Caco-2 (cell line): ENCODE measurements around the gene SLC15A2. TPM values are rescaled to one million over a fixed set of nuclear protein-coding genes. Genes with fewer than 3 reads are reported as not detected.

ENCODE experiments used
- BruUV-seq: library from RNA; stranded (reverse); fragments of 400-500 nt; replicated peaks from 2 replicates; lab custom pipeline; 2021; lab: Mats Ljungman, UMichigan
- CTCF ChIA-PET: fragments of 300-600 bp; sonication (Branson Sonifier 250); formaldehyde crosslinking; loops from one replicate; lab custom pipeline; 2022; ENCODE audit warnings: antibody characterized with exemption; lab: Charles Lee
- POLR2A ChIA-PET: fragments of 300-600 bp; sonication (Branson Sonifier 250); formaldehyde crosslinking; loops from one replicate; lab custom pipeline; 2022; ENCODE audit warnings: antibody characterized with exemption; lab: Charles Lee
- DNase-seq, 2 experiments: peaks; one replicate each; pipeline versions ENCODE4 v3.0.0 to v3.0.0-alpha.2; 2020 to 2022
- H3K27me3 ChIP-seq: replicated peaks from 2 replicates; pipeline ENCODE4 v1.6.0; 2011; ENCODE audit warnings: low read length; ENCODE audit not compliant: control insufficient read depth, insufficient read depth
- H3K36me3 ChIP-seq: 2 replicates; pipeline ENCODE4 v1.5.1; 2011; ENCODE audit warnings: low read length; ENCODE audit not compliant: control insufficient read depth, insufficient read depth
- H3K4me1 ChIP-seq: fragments of 250-450 bp; sonication (Bioruptor Pico); 2 replicates; pipeline ENCODE4 v1.5.1; 2020; ENCODE audit warnings: mild to moderate bottlenecking
- H3K4me3 ChIP-seq: 2 replicates; pipeline ENCODE4 v1.5.1; 2011; ENCODE audit warnings: low read depth, mild to moderate bottlenecking, control low read depth, low read length
- H3K9me3 ChIP-seq: fragments of 250-450 bp; sonication (Bioruptor Pico); 2 replicates; pipeline ENCODE4 v1.5.1; 2020; ENCODE audit warnings: mild to moderate bottlenecking, moderate library complexity
- H3K27ac Mint-ChIP-seq: one replicate; pipeline ENCODE4 v1.8.0; 2022; ENCODE audit warnings: mixed read lengths; ENCODE audit not compliant: unreplicated experiment
- H3K27me3 Mint-ChIP-seq: one replicate; pipeline ENCODE4 v1.8.0; 2022; ENCODE audit warnings: mixed read lengths; ENCODE audit not compliant: insufficient read depth, unreplicated experiment
- H3K36me3 Mint-ChIP-seq: one replicate; pipeline ENCODE4 v1.8.0; 2022; ENCODE audit warnings: mild to moderate bottlenecking, mixed read lengths; ENCODE audit not compliant: insufficient read depth, unreplicated experiment
- H3K4me1 Mint-ChIP-seq: one replicate; pipeline ENCODE4 v1.8.0; 2022; ENCODE audit warnings: low read depth, mixed read lengths; ENCODE audit not compliant: unreplicated experiment
- H3K4me3 Mint-ChIP-seq: one replicate; pipeline ENCODE4 v1.8.0; 2022; ENCODE audit warnings: mild to moderate bottlenecking, moderate library complexity, mixed read lengths; ENCODE audit not compliant: unreplicated experiment
- H3K9me3 Mint-ChIP-seq: one replicate; pipeline ENCODE4 v1.8.0; 2022; ENCODE audit warnings: mixed read lengths; ENCODE audit not compliant: unreplicated experiment
- CTCF ChIP-seq, 2 experiments: fragments of 200-600 bp in 1 of 2; IDR thresholded peaks; 1 replicate in 1 of 2; 2 replicates in 1 of 2; pipeline versions ENCODE4 v1.5.1 to v1.8.0; 2011 to 2022; ENCODE audit warnings: antibody characterized with exemption in 1 of 2, control low read depth in 1 of 2, inconsistent platforms in 1 of 2, low read depth in 1 of 2, low read length in 1 of 2, mild to moderate bottlenecking in 1 of 2, moderate library complexity in 1 of 2; ENCODE audit not compliant: insufficient read depth in 1 of 2, severe bottlenecking in 1 of 2, unreplicated experiment in 1 of 2
- intact Hi-C: fragments of 100-400 bp; cut with micrococcal nuclease; formaldehyde crosslinking; loops from one replicate; pipeline ENCODE4 v1.10.0; 2022; ENCODE audit not compliant: unreplicated experiment
- total RNA-seq: library from RNA; stranded (reverse); gene quantifications from 2 replicates; pipeline ENCODE4 v1.2.3, GENCODE V29; 2022

SLC15A2 gene
- total RNA-seq, 1 experiment from 2014 or later = 4.7 TPM

DNA sequence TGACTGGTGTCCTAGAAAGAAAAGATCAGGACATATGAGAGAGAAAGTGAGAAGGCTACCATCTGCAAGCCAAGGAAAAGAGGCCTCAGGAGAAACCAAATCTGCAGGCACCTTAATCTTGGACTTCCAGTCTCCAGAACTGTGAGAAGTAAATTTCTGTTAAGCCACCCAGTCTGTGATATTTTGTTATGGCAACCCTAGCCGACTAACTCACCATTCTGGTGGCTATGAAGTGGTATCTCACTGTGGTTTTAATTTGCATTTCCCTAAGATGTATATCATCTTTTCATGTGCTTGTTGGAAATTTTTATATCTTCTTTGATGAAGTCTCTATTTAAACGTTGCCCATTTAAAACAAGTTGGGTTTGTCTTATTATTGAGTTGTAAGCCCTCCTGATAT, 87.3 kb downstream of the SLC15A2 start:
- ChIA-PET CTCF (no interaction called here), POLR2A (no interaction called here)
- H3K4me1 Mint-ChIP-seq = no peaks in the 10 kb centered on the region
- intact Hi-C loops = loop anchor here (1.0 kb wide), 1 partner anchor 28 kb away; no protein-coding TSS in a partner anchor
- no peak overlapping the region for H3K27ac Mint-ChIP-seq
- no peaks in the 10 kb centered on the region for H3K36me3 ChIP-seq
- DNase-seq = no peak
- H3K27me3 Mint-ChIP-seq = no peaks in the 10 kb centered on the region
- H3K9me3 Mint-ChIP-seq = peaks cover 42% of the 10 kb centered on the region
- H3K27me3 ChIP-seq = no peaks in the 10 kb centered on the region
- BruUV-seq = no TSS peak
- no peaks in the 10 kb centered on the region for H3K4me1 ChIP-seq
- TF ChIP-seq CTCF (IDR thresholded peaks at IDR 0.05; ENCODE audit: insufficient read depth in 1 of 2, low read depth in 1 of 2, low read length in 1 of 2, severe bottlenecking in 1 of 2, unreplicated experiment in 1 of 2) = no peak
- no peak overlapping the region for H3K4me3 Mint-ChIP-seq
- no peak overlapping the region for H3K4me3 ChIP-seq
- no peaks in the 10 kb centered on the region for H3K36me3 Mint-ChIP-seq
- H3K9me3 ChIP-seq = peaks cover 8% of the 10 kb centered on the region

GRCh38 chr3:121985846-121986245, 91.6 kb downstream of the SLC15A2 start:
- Mint-ChIP-seq H3K9me3 (peaks cover 25% of the 10 kb centered on the region), H3K27ac (no peak overlapping the region), H3K36me3 (no peaks in the 10 kb centered on the region), H3K4me3 (no peak overlapping the region), H3K4me1 (peaks cover 12% of the 10 kb centered on the region), H3K27me3 (no peaks in the 10 kb centered on the region)
- DNase-seq = no peak
- POLR2A ChIA-PET = no interaction called here
- BruUV-seq = no TSS peak
- TF ChIP-seq CTCF (IDR thresholded peaks at IDR 0.05; ENCODE audit: insufficient read depth in 1 of 2, low read depth in 1 of 2, low read length in 1 of 2, severe bottlenecking in 1 of 2, unreplicated experiment in 1 of 2) = no peak
- intact Hi-C loops = no loop called here
- Histone ChIP-seq H3K36me3 (no peaks in the 10 kb centered on the region), H3K4me1 (peaks cover 20% of the 10 kb centered on the region), H3K4me3 (no peak overlapping the region), H3K27me3 (no peaks in the 10 kb centered on the region), H3K9me3 (peaks cover 8% of the 10 kb centered on the region)
- CTCF ChIA-PET = no interaction called here

DNA sequence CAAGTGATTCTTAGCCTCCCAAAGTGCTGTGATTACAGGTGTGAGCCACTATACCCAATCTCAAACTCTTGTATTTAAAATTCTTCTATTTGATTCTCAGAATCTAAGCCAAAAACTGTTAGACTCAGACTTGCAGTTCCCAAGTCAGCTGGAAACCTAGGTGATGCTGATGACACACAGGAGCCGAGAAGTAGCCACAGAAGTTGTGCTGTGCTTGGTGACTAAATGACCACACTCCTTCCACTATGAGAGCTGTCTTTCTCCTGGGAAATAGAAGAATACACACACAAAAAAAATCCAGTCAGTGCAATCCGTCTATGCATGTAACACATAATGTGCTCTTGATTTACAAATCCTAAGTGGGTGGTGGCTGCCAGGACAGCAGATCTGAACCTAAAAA, 93.9 kb downstream of the SLC15A2 start:
- BruUV-seq = no TSS peak
- Histone ChIP-seq H3K4me3 (no peak overlapping the region), H3K36me3 (no peaks in the 10 kb centered on the region), H3K27me3 (no peaks in the 10 kb centered on the region), H3K4me1 (peaks cover 22% of the 10 kb centered on the region), H3K9me3 (peaks cover 5% of the 10 kb centered on the region)
- CTCF ChIA-PET = no interaction called here
- Mint-ChIP-seq H3K4me3 (no peak overlapping the region), H3K27ac (no peak overlapping the region), H3K36me3 (no peaks in the 10 kb centered on the region), H3K9me3 (peaks cover 25% of the 10 kb centered on the region), H3K4me1 (peaks cover 19% of the 10 kb centered on the region), H3K27me3 (no peaks in the 10 kb centered on the region)
- no peak for DNase-seq
- no peak for TF ChIP-seq CTCF (IDR thresholded peaks at IDR 0.05; ENCODE audit: insufficient read depth in 1 of 2, low read depth in 1 of 2, low read length in 1 of 2, severe bottlenecking in 1 of 2, unreplicated experiment in 1 of 2)
- intact Hi-C loops = no loop called here
- POLR2A ChIA-PET = no interaction called here
